Hypothalamus (tissue), 51 donors: ENCODE measurements around the gene CAMKK1.
A peak's percentile ranks its signal among the peaks of the same experiment; 100 is the strongest.
"Not testable (repeated sequence)": the region's sequence is repeated elsewhere in the genome, so short reads cannot be mapped to it uniquely, and the experiment has no call there.

Source experiments
- DNase-seq, 51 donors: peaks; one replicate each; lab custom pipeline; 2025; lab: John Stamatoyannopoulos, UW

CAMKK1 gene

DNA sequence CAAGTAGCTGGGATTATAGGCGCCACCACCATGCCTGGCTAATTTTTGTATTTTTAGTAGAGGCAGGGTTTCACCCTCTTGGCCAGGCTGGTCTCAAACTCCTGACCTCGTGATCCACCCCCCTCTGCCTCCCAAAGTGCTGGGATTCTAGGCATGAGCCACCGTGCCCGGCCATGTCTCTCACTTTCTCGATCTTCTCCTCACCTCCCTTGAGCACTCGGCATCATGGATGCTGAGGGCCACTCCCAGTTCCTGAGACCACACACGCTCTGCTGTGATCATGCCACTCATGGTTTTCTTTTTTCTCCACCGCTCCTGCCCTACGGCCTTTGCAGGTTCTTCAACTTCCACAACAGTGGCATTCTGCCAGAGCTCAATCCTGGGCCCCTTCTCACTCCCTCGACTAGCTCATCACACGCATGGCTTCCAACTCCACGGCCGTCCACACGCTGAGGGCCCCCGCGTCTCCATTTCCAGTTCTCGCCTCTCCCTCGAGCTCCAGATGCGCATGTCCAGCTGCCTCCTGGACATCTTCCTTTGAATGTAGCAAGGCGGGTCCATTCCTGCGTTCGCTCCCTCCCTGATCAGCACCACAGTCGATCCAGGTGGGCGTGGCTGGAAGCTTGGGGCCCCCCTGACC, 41.3 kb downstream of the CAMKK1 start:
- DNase-seq: no peak

DNA sequence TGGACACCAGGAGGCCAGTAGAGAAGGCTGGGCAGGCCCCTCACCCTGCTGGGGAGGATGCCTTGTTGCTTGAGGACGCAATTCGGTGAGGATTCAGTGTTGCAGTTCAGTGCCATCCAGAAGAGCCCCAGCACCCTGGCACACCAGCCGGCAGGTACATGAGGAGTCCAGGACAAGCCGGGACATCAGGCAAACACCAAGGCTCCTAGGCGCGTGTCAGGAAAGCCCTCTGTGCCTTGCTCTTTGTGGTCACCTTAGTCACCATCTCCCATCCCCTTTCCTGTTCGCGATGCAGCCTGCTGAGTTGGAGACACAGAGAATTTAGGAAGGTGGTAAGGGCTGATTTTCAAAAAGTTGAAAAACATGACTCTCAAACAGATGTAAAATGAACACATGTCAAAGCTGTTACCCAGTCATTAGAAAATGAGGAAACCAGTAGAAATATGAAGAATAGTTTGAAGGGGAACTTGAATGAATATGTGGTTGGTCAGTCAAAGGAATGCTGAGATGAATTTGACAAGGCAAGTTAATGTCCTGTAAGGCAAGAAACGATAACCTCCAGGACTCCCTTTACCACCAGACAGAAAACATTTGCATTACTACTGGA, 44.5 kb downstream of the CAMKK1 start:
- no peak for DNase-seq

DNA sequence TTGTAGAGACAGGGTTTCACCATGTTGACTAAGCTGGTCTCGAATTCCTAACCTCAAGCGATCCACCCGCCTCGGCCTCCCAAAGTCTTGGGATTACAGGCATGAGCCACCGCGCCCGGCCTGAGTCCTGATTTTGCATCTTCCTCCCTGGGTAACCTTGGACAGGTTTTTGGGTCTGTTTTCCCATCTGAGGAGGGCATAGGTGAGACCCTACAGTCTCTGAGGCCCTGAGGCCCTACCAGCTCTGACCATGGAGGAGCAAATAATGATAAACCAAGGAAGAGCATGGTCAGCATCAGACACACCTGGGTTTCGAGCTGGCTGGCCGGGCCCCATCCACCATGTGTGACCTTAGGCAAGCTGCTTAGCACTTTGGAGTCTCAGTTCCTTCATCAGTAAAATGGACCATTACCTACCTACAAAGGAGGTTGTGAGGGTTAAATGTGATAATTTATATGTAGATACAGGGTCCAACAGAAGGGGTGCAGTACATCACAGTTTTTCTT, 45.6 kb downstream of the CAMKK1 start:
- no peak for DNase-seq

DNA sequence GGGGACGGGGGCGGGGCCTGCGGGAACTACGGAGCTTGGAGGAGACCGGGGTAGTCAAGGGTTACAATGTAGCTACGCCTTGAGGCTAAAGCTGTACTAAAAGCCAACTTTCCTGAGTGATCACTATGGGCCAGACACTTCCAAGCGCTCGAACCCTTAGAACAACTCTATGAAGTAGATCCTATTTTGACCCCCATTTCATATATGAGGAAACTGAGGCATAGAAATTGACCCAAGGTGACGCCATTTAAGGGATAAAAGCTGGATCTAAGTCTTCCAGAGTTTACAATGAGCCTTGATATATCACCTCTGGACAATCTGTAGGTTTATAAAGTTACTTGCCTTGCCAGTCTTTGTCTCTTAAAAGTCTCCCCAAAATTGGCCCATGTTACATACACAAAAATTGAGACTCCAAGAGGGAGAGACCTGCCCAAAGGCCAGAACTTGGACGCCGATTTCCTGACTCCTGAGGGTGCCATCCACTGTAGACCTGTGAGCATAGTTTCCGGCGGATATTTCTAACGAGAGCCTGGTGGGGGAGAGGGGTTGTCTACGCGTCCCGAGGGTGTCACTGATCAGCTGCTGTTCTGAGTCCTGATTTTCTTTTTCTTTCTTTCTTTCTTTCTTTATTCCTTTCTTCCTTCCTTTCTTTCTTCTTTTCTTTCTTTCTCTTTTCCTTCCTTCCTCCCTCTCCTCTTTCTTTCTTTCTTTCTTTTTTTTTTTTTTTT, 46.3 kb downstream of the CAMKK1 start:
- no peak for DNase-seq

DNA sequence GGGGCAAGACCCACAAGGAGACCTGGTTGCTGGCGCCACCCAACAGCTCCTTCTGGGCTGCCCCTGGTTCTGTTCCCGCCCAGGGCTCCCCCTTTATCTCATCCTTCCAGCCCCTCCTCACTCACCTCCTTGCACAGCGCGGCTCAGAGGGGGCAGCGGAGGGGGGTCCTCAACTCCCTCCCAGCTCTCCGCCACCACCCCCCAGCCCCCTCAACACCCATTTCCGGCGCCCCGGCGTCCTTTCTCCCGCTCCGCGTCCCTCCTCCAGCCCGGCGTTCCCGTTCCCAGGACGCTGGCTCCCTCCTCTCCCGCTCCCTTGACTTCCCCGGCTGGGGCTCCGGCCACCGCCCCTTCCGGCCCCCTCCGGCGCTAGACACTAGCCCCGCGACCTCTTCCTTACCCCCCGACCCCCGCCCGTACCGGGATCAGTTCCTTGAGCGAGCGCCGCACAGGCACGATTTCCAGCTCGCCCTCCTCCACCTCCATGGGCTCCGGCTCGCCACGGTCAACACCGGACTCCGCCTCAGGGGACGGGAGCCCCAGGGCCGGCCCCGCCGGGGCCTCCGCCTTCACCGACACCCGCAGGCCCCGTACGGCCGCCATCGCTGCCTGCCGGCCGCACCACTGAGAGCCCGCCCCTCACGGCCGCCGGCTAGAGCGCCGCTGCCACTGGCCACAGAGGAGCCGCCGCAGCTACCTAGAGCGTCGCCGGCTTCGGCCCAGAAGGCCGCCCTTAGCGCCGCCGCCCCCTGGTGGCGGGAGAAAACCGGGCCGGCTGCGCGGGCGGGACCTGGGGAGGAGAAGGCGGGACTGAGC, 47.0 kb downstream of the CAMKK1 start, which contains the start of gene NCBP3:
NCBP3 (minus strand) TSS at position 626 of the 816 bp plus-strand sequence; CDS start at position 603, 23 bp downstream.
- DNase-seq: peak in 50 of 51 donors; percentile 40 to 93 (median 80)

DNA sequence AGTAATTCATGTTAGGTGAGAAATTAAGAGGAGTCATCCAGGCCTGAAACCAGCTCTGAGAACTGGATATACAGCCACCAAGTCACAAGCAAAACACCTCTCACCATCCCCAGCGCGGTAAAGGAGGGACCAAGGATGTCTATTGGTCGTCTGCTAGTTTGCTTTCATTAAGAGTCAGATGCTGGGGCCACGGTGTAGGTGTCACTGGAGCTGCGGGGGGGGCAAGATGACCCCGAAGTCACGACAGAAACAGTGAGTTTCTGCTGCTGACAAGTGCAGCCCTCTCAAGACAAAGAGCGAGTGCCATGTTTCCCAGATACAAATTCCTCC, 47.6 kb downstream of the CAMKK1 start:
- peak in 1 of 51 donors; percentile 46 for DNase-seq

DNA sequence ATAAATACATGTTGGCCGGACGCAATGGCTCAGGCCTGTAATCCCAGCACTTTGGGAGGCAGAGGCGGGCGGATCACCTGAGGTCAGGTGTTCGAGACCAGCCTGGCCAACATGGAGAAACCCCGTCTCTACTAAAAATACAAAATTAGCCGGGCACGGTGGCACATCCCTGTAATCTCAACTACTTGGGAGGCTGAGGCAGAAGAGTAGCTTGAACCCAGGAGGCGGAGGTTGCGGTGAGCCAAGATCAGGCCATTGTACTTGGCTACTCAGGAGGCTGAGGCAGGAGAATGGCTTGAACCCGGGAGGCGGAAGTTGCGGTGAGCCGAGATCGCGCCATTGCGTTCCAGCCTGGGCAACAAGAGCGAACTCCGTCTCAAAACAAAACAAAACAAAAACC, 48.3 kb downstream of the CAMKK1 start:
- DNase-seq: not testable (repeated sequence)

DNA sequence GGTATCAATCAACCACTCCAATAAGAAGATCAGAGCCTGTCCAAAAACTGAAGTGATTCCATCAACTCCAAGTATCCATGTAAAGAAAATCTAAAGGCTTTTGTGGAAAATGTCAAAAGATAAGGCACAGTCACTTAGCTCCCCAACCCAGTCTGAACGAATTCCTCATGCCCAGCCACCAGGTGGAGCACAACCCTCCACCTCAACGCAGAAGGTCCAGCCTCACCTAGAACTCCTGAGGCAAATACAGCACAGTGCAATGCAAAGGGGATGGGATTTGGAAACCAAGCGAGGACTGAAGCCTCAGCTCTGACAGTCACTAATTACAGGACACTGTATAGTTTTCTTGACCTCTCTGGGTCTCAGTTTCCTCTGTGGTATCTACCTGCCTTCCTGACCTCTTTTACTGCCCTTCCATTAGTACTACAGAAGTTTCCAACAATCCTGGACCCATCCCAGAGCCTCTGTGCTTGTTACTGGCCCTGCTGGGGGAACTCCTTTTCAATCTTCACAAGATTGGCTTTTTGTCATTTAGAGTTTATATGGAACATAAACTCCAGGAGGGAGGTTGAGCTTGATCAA, 48.8 kb downstream of the CAMKK1 start:
- peak in 1 of 51 donors; percentile 2 for DNase-seq

DNA sequence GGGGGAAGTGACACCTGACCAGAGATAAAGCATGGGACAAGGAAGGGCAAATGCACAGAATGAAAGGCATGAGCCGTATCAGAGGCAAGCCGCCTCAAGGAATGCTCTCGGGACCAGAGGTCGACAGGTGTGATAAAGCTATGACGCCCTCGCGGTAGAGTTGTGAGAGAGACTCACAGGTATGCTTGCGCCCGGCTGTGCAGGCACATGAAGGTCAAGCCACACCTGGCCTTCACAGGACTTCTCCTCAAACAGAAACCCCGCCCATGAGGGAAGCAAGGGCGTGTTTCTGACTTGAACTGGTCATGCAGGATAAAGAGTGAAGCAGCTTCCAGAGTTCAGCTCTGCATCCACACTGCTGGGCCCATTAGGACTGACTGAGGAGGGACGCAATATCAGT, 54.6 kb downstream of the CAMKK1 start:
- DNase-seq: no peak

DNA sequence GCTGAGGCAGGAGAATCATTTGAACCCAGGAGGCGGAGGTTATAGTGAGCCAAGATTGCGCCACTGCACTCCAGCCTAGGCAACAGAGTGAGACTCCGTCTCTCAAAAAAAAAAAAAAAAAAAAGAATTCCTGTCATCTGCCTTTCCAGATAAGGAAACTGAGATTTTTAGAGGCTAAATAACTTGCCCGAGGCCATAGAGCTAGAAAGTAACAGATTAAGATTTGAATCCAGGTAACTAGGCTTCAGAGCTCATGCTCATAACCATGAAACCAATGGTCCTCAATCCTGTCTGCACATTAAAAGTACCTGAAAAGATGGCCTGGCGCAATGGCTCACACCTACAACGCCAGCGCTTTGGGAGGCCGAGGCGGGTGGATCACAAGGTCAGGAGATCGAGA, 56.3 kb downstream of the CAMKK1 start:
- DNase-seq: no peak

DNA sequence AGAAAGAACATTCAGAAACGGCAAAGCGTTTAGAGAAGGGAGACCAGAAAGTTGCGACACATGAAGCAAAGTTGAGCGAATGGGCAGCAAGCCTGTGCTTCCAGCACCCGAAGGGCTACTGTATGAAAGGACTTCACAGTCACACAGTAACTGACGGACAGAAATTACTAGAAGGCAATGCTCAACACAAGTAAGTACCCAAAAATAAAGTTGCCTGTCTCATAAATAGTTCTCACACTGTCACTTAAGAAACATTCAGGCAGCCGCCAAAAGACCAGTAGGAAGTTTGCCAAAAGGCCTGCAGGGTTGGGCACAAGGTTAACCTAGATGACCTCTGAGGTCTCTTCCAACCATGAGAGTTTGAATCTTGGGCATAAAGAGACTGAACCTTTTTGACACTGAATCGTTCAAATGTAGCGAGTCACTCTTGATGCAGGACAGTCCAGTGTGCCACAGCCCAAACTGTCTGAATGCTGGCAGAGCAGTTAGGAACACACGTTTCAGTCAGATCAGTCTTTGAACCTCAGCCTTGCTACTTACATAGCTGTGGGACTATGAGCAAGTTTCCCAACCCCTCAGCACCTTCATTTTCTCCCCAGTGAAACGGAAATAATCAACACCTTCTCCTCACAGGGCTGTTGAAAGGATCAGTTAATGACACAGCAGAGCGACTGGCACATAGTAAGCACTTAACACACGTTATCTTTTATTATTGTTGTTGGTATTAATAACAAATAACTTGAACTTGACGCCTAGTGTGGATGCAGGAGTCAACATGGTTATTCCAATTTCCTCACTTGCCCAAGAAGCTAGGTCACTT, 57.2 kb downstream of the CAMKK1 start:
- no peak for DNase-seq

DNA sequence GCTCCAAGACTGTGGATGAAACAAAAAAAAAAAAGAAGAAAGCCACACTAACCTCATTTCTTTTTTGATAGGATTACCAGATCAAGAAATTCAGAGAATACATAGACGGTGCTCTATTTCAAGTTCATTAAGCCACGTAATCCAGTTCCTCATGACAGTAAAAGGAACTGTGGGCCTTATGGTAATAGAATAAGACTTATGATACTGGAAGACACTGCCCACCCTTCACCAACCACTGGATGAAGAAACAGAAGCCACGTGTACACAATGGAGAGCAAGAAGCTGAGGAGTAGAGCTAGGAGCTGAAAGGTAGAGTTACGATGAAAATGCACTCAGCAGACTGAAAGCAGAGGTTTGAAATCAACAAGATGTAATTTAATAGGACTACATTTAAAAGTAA, 58.0 kb downstream of the CAMKK1 start:
- DNase-seq: no peak

DNA sequence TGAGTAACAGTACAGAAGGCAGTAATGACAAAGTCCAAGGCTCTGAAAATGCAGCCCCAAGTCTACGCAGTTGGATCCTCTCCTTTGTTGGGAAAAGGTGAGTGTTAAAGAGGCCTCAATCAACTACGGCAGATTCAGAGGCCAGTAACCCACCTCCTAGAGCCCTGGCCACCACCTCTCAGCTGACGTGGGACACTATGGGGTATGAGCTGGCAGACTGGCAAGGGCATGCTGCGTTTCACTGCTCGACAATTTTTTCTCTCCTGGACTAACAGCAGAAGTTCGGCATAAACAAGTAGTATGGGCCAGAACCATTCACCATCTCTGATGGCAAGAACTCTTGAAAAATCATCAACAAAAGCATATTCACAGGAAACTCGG, 64.0 kb downstream of the CAMKK1 start:
- DNase-seq: no peak

DNA sequence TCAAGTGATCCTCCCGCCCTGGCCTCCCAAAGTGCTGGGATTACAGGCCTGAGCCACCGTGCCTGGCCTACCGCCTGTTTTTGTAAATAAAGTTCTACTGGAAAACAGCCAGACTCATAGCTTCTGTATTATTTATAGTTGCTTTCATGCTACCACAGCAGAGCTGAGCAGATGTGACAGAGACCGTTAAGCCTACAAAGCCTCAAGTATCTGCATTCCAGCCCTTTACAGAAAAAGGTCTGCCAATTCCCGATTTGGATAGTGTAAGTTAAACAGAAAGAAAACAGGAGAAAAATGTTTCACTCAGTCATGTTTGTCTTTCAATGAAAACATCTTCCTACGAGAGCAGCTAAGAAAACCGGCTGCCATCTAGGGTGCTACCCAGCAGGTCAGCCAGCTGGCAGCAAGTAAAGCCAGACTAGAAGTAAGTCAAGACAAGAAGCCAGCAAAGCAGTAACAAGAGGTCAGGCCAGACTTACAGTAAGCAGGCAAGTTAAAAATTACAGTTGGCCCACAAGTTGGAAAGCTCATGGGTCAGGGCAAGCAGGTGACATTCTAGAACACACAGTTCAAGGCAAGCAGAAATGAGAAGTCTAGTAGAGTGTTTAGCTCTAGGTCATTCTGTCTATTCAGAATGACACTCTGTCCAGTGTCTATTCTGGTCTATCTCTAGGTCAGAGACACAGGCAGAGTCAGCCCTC, 64.6 kb downstream of the CAMKK1 start:
- no peak for DNase-seq

DNA sequence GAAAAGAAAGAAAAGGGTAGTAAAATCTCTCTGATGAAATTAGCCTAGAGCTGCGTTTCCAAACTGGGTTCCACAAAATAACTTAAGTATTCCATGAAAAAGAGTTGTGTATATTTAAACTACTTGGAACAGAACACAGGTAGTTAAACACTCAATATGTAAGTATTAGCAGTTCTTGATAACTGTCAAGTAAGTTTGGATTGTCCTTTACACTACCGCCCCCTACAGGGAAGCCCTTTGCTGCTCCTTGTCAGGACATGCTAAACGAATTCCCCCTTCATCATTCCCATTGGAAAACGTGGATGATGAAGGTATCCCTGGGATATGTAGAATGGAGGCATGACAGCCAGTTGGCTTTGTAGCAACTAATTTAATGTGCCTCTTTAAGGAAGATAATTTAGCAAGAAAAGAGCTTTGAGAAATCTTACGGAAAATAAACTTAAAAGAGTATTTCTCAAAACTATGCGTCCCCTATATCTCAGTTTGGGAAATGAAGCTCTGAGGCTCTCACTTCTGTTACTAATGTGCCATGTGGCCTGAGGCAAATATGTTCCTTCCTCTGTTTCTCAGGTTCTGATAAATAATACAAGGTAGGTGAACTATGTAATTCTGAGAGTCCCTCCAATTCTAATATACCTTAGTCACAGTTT, 65.6 kb downstream of the CAMKK1 start:
- DNase-seq: peak in 29 of 51 donors; percentile 1 to 84 (median 37)

DNA sequence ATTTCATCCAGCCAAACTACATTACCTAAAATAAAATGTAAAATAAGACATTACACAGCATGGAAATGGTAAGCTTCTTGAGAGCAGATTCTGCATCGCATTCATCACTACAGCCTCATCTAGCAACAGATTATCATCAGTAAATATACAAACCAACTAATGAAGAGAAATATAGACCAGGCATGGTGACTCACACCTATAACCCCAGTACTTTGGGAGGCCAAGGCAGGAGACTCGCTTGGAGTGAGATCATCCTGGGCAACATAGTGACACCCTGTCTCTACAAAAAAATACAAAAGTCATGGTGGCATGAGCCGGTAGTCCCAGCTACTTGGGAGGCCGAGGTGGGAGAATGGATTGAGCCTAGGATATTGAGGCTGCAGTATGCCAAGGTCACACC, 66.7 kb downstream of the CAMKK1 start:
- DNase-seq: no peak

DNA sequence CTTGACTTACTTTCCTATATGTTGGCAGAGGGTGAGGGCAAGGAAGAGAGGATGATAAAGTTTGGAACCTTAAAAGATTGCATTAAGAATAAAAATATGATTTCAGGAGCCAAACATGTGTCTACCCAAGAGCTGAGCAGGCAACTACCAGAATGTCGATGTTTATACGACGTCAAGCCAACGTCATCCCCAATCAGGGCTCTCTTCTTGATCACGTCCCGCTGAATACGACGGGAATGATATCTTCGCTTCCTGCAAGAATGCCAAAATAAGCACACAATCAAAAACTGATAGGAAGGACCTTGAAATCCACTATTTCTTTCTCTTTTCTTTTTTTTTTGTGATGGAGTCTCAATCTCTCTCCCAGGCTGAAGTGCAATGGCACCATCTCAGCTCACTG, 71.8 kb downstream of the CAMKK1 start:
- no peak for DNase-seq

DNA sequence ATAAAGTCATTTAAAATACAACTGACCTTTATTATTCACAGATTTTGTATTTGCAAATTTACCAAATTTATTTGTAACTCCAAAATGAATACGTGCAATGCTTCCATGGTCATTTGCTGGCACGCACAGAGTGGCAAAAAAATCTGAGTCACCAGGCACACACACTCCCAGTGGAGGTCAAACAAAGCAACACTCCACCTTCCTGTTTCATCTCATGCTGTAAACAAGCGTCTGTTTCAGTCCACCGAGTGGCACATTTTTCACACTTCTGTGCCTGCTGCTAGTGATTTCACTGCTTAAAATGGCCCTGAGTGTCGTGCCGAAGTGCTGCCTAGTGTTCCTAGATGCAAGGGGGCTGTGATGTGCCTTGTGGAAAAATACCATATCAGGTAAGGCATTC, 74.1 kb downstream of the CAMKK1 start:
- DNase-seq: peak in 1 of 51 donors; percentile 9
